HepG2 (cell line): ENCODE results near the gene NAT14. TPM values are rescaled to one million over a fixed set of nuclear protein-coding genes. Genes with fewer than 3 reads are reported as not detected.

Experiments used
- ARHGAP35 ChIP-seq: sonication (generic); formaldehyde crosslinking; IDR thresholded peaks from 2 replicates; pipeline ENCODE4 v1.9.0; 2022; ENCODE audit warnings: mild to moderate bottlenecking, inconsistent platforms, moderate library complexity, missing genetic modification reagents, borderline replicate concordance
- EEA1 ChIP-seq: sonication (generic); formaldehyde crosslinking; IDR thresholded peaks from 2 replicates; pipeline ENCODE4 v1.5.1; 2020; ENCODE audit warnings: mild to moderate bottlenecking, missing genetic modification reagents, borderline replicate concordance
- MED8 ChIP-seq: sonication (generic); formaldehyde crosslinking; IDR thresholded peaks from 2 replicates; pipeline ENCODE4 v1.8.1; 2023; ENCODE audit warnings: mild to moderate bottlenecking, missing genetic modification reagents; ENCODE audit not compliant: insufficient replicate concordance
- MXI1 ChIP-seq: IDR thresholded peaks from 3 replicates; pipeline ENCODE4 v1.6.1; 2012; ENCODE audit warnings: low read depth, low read length, inconsistent platforms, borderline replicate concordance
- PHF20 ChIP-seq: sonication (generic); formaldehyde crosslinking; IDR thresholded peaks from 2 replicates; pipeline ENCODE4 v1.5.0; 2020; ENCODE audit warnings: mild to moderate bottlenecking, missing genetic modification reagents
- POLR2AphosphoS5 ChIP-seq: IDR thresholded peaks from 2 replicates; pipeline ENCODE4 v1.6.1; 2012; ENCODE audit warnings: low read depth, low read length
- POLR2G ChIP-seq: fragments of 200-400 bp; formaldehyde crosslinking; IDR thresholded peaks from 2 replicates; pipeline ENCODE4 v1.6.1; 2018; ENCODE audit warnings: mild to moderate bottlenecking, low read depth, low read length, moderate library complexity
- SP4 ChIP-seq: sonication (generic); formaldehyde crosslinking; IDR thresholded peaks from 2 replicates; pipeline ENCODE4 v1.8.1; 2023; ENCODE audit warnings: mild to moderate bottlenecking, missing genetic modification reagents
- ZBTB7B ChIP-seq: sonication (generic); formaldehyde crosslinking; IDR thresholded peaks from 2 replicates; pipeline ENCODE4 v1.4.0; 2020; ENCODE audit warnings: missing genetic modification reagents
- ZNF326 ChIP-seq: sonication (generic); formaldehyde crosslinking; IDR thresholded peaks from 2 replicates; pipeline ENCODE4 v1.4.0; 2020; ENCODE audit warnings: missing genetic modification reagents, borderline replicate concordance
- ZNF431 ChIP-seq: sonication (generic); formaldehyde crosslinking; IDR thresholded peaks from 2 replicates; pipeline ENCODE4 v1.9.0; 2022; ENCODE audit warnings: missing genetic modification reagents, low read depth, mild to moderate bottlenecking, borderline replicate concordance
- ZNF451 ChIP-seq: sonication (generic); formaldehyde crosslinking; IDR thresholded peaks from 2 replicates; pipeline ENCODE4 v1.5.0; 2020; ENCODE audit warnings: mild to moderate bottlenecking, missing genetic modification reagents
- ZNF563 ChIP-seq: sonication (generic); formaldehyde crosslinking; IDR thresholded peaks from 2 replicates; pipeline ENCODE4 v1.8.0; 2022; ENCODE audit warnings: mild to moderate bottlenecking, moderate library complexity, missing genetic modification reagents
- ZNF773 ChIP-seq: sonication (generic); formaldehyde crosslinking; IDR thresholded peaks from 2 replicates; pipeline ENCODE4 v1.4.0; 2020; ENCODE audit warnings: missing genetic modification reagents, borderline replicate concordance
- polyA plus RNA-seq, 8 experiments: library from polyadenylated mRNA; depleted of rRNA in 3 of 8; stranded (reverse) in 7 of 8; unstranded in 1 of 8; fragments of >200 nt; fragmentation: Illumina TruSeq in 4 of 8; extraction: Trizol in 4 of 8; gene quantifications; 2 replicates each; pipeline versions ENCODE4 v1.2.1 to v1.2.3, GENCODE V29; 2011 to 2016; ENCODE audit warnings: low read depth in 4 of 8, missing spikeins in 1 of 8, mixed read lengths in 1 of 8; ENCODE audit not compliant: insufficient read depth in 1 of 8
- total RNA-seq, 5 experiments: library from RNA; depleted of rRNA; stranded (reverse); fragments of >200 nt; fragmentation: Illumina TruSeq; extraction: Trizol; gene quantifications; 2 replicates each; pipeline ENCODE4 v1.2.3, GENCODE V29; 2016; ENCODE audit warnings: low read depth in 1 of 5
- TF ChIP-seq, protein P1 (sequence below): sonication (generic); formaldehyde crosslinking; IDR thresholded peaks from 2 replicates; pipeline ENCODE4 v1.5.1; 2020; ENCODE audit warnings: mild to moderate bottlenecking, missing genetic modification reagents
- TF ChIP-seq, protein P2 (sequence below): sonication (generic); formaldehyde crosslinking; IDR thresholded peaks from 2 replicates; pipeline ENCODE4 v1.4.0; 2020; ENCODE audit warnings: mild to moderate bottlenecking, missing genetic modification reagents
- TF ChIP-seq, protein P3 (sequence below): sonication (generic); formaldehyde crosslinking; IDR thresholded peaks from 2 replicates; pipeline ENCODE4 v1.4.0; 2020; ENCODE audit warnings: mild to moderate bottlenecking, missing genetic modification reagents
- TF ChIP-seq, protein P4 (sequence below): sonication (generic); formaldehyde crosslinking; IDR thresholded peaks from 2 replicates; pipeline ENCODE4 v1.4.0; 2020; ENCODE audit warnings: mild to moderate bottlenecking, missing genetic modification reagents

The NAT14 gene
- total and polyA plus RNA-seq, 2 of the 13 experiments (the other 11 are each of a cell fraction or from before 2014, with no cell fraction given) = 20.7 to 22.3 TPM

- TF ChIP-seq, protein P1, sequence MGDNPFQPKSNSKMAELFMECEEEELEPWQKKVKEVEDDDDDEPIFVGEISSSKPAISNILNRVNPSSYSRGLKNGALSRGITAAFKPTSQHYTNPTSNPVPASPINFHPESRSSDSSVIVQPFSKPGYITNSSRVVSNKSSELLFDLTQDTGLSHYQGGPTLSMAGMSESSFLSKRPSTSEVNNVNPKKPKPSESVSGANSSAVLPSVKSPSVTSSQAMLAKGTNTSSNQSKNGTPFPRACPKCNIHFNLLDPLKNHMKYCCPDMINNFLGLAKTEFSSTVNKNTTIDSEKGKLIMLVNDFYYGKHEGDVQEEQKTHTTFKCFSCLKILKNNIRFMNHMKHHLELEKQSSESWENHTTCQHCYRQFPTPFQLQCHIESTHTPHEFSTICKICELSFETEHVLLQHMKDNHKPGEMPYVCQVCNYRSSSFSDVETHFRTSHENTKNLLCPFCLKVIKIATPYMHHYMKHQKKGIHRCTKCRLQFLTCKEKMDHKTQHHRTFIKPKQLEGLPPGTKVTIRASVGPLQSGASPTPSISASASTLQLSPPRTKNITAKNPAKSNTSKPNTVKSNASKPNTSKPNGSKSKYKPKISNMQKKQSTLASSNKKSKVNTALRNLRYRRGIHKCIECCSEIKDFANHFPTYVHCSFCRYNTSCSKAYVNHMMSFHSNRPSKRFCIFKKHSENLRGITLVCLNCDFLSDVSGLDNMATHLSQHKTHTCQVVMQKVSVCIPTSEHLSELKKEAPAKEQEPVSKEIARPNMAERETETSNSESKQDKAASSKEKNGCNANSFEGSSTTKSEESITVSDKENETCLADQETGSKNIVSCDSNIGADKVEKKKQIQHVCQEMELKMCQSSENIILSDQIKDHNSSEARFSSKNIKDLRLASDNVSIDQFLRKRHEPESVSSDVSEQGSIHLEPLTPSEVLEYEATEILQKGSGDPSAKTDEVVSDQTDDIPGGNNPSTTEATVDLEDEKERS (CRISPR knock-in tag) = no peak
- TF ChIP-seq ZNF773 (no peak), POLR2G (peak; percentile 85), EEA1 (CRISPR knock-in tag) (peak; percentile 75; the same call in 1 of the 2 replicates), ZNF563 (no peak), MED8 (CRISPR knock-in tag) (peak; percentile 30), PHF20 (0 out of 2 replicates have a peak, but pooled peaks have one; percentile 38), MXI1 (no peak), ZNF326 (no peak), POLR2AphosphoS5 (peak; percentile 64), ZNF431 (CRISPR knock-in tag) (no peak), ZNF451 (CRISPR knock-in tag) (no peak), ARHGAP35 (CRISPR knock-in tag) (0 out of 2 replicates have a peak, but pooled peaks have one; percentile 34), SP4 (CRISPR knock-in tag) (peak; percentile 21; the same call in 1 of the 2 replicates), ZBTB7B (CRISPR knock-in tag) (peak; percentile 84)
- TF ChIP-seq, protein P2, sequence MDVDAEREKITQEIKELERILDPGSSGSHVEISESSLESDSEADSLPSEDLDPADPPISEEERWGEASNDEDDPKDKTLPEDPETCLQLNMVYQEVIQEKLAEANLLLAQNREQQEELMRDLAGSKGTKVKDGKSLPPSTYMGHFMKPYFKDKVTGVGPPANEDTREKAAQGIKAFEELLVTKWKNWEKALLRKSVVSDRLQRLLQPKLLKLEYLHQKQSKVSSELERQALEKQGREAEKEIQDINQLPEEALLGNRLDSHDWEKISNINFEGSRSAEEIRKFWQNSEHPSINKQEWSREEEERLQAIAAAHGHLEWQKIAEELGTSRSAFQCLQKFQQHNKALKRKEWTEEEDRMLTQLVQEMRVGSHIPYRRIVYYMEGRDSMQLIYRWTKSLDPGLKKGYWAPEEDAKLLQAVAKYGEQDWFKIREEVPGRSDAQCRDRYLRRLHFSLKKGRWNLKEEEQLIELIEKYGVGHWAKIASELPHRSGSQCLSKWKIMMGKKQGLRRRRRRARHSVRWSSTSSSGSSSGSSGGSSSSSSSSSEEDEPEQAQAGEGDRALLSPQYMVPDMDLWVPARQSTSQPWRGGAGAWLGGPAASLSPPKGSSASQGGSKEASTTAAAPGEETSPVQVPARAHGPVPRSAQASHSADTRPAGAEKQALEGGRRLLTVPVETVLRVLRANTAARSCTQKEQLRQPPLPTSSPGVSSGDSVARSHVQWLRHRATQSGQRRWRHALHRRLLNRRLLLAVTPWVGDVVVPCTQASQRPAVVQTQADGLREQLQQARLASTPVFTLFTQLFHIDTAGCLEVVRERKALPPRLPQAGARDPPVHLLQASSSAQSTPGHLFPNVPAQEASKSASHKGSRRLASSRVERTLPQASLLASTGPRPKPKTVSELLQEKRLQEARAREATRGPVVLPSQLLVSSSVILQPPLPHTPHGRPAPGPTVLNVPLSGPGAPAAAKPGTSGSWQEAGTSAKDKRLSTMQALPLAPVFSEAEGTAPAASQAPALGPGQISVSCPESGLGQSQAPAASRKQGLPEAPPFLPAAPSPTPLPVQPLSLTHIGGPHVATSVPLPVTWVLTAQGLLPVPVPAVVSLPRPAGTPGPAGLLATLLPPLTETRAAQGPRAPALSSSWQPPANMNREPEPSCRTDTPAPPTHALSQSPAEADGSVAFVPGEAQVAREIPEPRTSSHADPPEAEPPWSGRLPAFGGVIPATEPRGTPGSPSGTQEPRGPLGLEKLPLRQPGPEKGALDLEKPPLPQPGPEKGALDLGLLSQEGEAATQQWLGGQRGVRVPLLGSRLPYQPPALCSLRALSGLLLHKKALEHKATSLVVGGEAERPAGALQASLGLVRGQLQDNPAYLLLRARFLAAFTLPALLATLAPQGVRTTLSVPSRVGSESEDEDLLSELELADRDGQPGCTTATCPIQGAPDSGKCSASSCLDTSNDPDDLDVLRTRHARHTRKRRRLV (CRISPR knock-in tag) = peak; percentile 51
- TF ChIP-seq, protein P3, sequence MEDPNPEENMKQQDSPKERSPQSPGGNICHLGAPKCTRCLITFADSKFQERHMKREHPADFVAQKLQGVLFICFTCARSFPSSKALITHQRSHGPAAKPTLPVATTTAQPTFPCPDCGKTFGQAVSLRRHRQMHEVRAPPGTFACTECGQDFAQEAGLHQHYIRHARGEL (CRISPR knock-in tag) = no peak
- TF ChIP-seq, protein P4, sequence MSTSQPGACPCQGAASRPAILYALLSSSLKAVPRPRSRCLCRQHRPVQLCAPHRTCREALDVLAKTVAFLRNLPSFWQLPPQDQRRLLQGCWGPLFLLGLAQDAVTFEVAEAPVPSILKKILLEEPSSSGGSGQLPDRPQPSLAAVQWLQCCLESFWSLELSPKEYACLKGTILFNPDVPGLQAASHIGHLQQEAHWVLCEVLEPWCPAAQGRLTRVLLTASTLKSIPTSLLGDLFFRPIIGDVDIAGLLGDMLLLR (CRISPR knock-in tag) = peak; percentile 57; the same call in 1 of the 2 replicates
These were observed 22.9 kb upstream of the NAT14 start (continued) for GRCh38 chr19:55461974-55462626.
